Small intestine (tissue), 7 donors: Measurements from ENCODE around the gene SLC22A3. TPM values are rescaled to one million over a fixed set of nuclear protein-coding genes. Genes with fewer than 3 reads are reported as not detected.
"Not testable (repeated sequence)": the region's sequence is repeated elsewhere in the genome, so short reads cannot be mapped to it uniquely, and the experiment has no call there.

Experiments used
- DNase-seq, 2 donors: peaks; one replicate each; pipeline versions ENCODE4 v3.0.0 to v3.0.0-alpha.2; 2013
- FAIRE-seq: peaks from 2 replicates; lab custom pipeline; 2012; peaks lifted over from hg19 to GRCh38; lab: Jason Lieb, UNC
- H3K27ac ChIP-seq, 3 donors: one replicate each; pipeline ENCODE4 v1.5.1; 2013; ENCODE audit warnings: low read length in 2 of 3, mild to moderate bottlenecking in 2 of 3, control low read depth in 1 of 3, inconsistent platforms in 1 of 3, low read depth in 1 of 3, moderate library complexity in 1 of 3
- H3K27me3 ChIP-seq, 3 donors: one replicate each; pipeline ENCODE4 v1.6.1; 2013; ENCODE audit warnings: low read length in 3 of 3, inconsistent platforms in 1 of 3; ENCODE audit not compliant: control insufficient read depth in 3 of 3, insufficient read depth in 3 of 3
- H3K36me3 ChIP-seq, 3 donors: one replicate each; pipeline ENCODE4 v1.6.1; 2013; ENCODE audit warnings: low read length in 3 of 3, inconsistent platforms in 1 of 3, low read depth in 1 of 3, mild to moderate bottlenecking in 1 of 3, moderate library complexity in 1 of 3; ENCODE audit not compliant: control insufficient read depth in 3 of 3, insufficient read depth in 2 of 3
- H3K4me1 ChIP-seq, 3 donors: one replicate each; pipeline ENCODE4 v1.6.1; 2013; ENCODE audit warnings: low read length in 2 of 3, inconsistent platforms in 1 of 3, low read depth in 1 of 3, mild to moderate bottlenecking in 1 of 3, moderate library complexity in 1 of 3; ENCODE audit not compliant: control insufficient read depth in 3 of 3, insufficient read depth in 2 of 3
- H3K4me3 ChIP-seq, 3 donors: one replicate each; pipeline ENCODE4 v1.5.1; 2013; ENCODE audit warnings: low read length in 3 of 3, control low read depth in 1 of 3, inconsistent platforms in 1 of 3, low read depth in 1 of 3, mild to moderate bottlenecking in 1 of 3, moderate library complexity in 1 of 3
- H3K9me3 ChIP-seq, 2 donors: one replicate each; pipeline ENCODE4 v1.6.1; 2013; ENCODE audit warnings: low read depth in 1 of 2, low read length in 1 of 2; ENCODE audit not compliant: control insufficient read depth in 2 of 2, insufficient read depth in 1 of 2
- WGBS, 3 donors: extraction: QIAGEN DNeasy Blood & Tissue Kit; methylation state at CpG; one replicate each; pipeline ENCODE4 v1.1.7; 2013; 5-methylcytosine and 5-hydroxymethylcytosine counted together
- polyA plus RNA-seq, 4 donors: library from polyadenylated mRNA; stranded (reverse) in 3 of 4; unstranded in 1 of 4; fragments of 200-250 nt in 3 of 4; fragments of 120-200 nt in 1 of 4; gene quantifications; one replicate each; pipeline versions ENCODE4 v1.2.1 to v1.2.3, GENCODE V29; 2013
- donor health status: healthy with polysubstance abuse.
- donor health status: control.
- donor health status: control.
- donor health status: Bipolar disorder and iron deficiency.
- donor health status: healthy.

Gene SLC22A3
- polyA plus RNA-seq, 4 donors: 0.67 to 5.6 (median 2.8) TPM

DNA sequence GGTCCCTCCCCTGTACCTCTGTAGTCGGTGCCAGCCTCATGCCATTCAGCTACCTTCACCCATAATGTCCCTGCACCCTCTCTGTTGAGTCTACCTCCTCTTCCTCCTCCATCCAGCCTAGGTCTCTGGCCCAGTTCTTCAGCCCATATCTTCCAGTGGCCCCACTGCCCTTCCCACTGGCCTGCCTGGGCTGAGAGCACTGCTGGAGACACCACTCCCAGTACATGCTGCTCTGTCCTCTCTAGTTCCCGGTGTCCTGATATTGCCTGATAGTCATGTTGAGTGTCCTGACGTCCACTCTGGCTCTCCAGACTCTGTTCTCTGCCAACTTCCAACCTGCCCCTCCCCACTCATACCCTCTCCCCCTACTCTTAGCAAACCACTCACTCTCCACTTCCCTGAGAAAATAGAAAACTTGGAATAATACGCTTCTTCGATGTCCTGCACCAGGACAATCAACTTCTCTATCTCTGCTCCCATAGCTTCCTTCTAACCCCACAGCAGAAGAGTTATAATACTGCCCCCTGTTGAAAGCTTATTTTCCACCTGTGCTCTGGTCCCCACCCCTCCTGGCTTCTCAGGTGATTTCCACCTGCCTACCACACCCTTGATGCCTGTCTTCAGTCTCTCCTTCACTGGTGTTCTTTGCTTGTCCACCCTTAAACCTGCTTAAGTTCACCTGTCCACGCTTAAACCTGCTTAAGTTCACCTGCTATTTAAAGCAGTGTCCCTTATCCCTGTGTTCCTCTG, 19.8 kb downstream of the SLC22A3 start:
- Histone ChIP-seq H3K36me3 (no peaks in the 10 kb centered on the region), H3K27ac (no peak overlapping the region), H3K27me3 (no peaks in the 10 kb centered on the region), H3K4me1 (peaks cover 0 to 3% (median 0%) of the 10 kb centered on the region in 3 donors), H3K4me3 (no peak overlapping the region), H3K9me3 (peaks cover 0 to 7% of the 10 kb centered on the region in 2 donors)
- WGBS, 3 donors: 83 to 93% (median 92%) methylated on average over 6 of the region's 6 CpGs
- FAIRE-seq (no peak), DNase-seq (no peak)

GRCh38 chr6:160368670-160369069, 20.5 kb downstream of the SLC22A3 start:
- H3K36me3 ChIP-seq: no peaks in the 10 kb centered on the region
- no peak overlapping the region for H3K4me3 ChIP-seq
- H3K4me1 ChIP-seq: peaks cover 0 to 3% (median 0%) of the 10 kb centered on the region in 3 donors
- DNase-seq (no peak), FAIRE-seq (no peak)
- no peaks in the 10 kb centered on the region for H3K27me3 ChIP-seq
- no peak overlapping the region for H3K27ac ChIP-seq
- peaks cover 0 to 7% of the 10 kb centered on the region in 2 donors for H3K9me3 ChIP-seq
- 85 to 90% (median 90%) methylated on average over 4 of the region's 4 CpGs for WGBS, 3 donors

DNA sequence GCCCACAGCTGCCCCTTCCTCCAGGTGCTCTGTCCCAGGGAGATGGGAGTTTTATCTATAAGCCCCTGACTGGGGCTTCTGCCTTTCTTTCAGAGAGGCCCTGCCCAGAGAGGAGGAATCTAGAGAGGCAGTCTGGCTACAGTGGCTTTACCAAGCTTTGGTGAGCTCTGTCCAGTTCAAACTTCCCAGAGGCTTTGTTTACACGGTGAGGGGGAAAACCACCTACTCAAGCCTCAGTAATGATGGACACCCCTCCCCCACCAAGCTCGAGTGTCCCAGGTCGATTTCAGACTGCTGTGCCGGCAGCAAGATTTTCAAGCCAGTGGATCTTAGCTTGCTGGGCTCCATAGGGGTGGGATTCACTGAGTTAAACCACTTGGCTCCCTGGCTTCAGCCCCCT, 25.4 kb downstream of the SLC22A3 start:
- H3K36me3 ChIP-seq, H3K27me3 ChIP-seq, H3K9me3 ChIP-seq, H3K4me1 ChIP-seq, H3K27ac ChIP-seq, DNase-seq, FAIRE-seq, H3K4me3 ChIP-seq: not testable (repeated sequence)
- WGBS, 3 donors: 69 to 87% (median 76%) methylated on average over 4 of the region's 4 CpGs

- H3K4me3 ChIP-seq: no peak overlapping the region
- H3K27ac ChIP-seq: no peak overlapping the region
- 67 to 93% (median 88%) methylated on average over 3 of the region's 3 CpGs for WGBS, 3 donors
- no peaks in the 10 kb centered on the region for H3K4me1 ChIP-seq
- peaks cover 0 to 1% of the 10 kb centered on the region in 2 donors for H3K9me3 ChIP-seq
- FAIRE-seq: no peak
- no peaks in the 10 kb centered on the region for H3K27me3 ChIP-seq
- no peak for DNase-seq
- no peaks in the 10 kb centered on the region for H3K36me3 ChIP-seq
Observed at GRCh38 chr6:160374836-160375560, 26.8 kb downstream of the SLC22A3 start.

- H3K9me3 ChIP-seq: no peaks in the 10 kb centered on the region
- H3K36me3 ChIP-seq: no peaks in the 10 kb centered on the region
- no peak overlapping the region for H3K27ac ChIP-seq
- no peak for FAIRE-seq
- 92 to 95% (median 92%) methylated on average over 2 of the region's 2 CpGs for WGBS, 3 donors
- no peak for DNase-seq
- no peak overlapping the region for H3K4me3 ChIP-seq
- no peaks in the 10 kb centered on the region for H3K27me3 ChIP-seq
- H3K4me1 ChIP-seq: no peaks in the 10 kb centered on the region
Observed at GRCh38 chr6:160375561-160375949, 27.4 kb downstream of the SLC22A3 start.

DNA sequence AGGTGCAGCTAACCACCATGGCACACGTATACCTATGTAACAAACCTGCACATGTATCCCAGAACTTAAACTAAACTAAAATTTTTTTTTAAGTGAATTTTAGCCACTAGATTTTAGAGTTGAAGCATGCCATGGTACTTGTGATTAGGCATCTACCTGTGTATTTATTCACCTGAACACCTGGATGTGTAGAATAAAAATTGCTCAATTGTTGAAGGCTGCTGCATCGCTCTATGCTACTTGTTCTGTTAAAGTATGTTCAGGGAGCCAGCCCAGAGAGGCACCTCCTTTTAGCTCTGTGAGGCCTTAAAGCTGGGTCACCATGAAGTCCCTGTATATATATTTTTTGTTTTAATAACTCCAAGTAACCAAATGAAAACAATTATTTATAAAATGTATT, 28.3 kb downstream of the SLC22A3 start:
- Histone ChIP-seq H3K9me3 (no peaks in the 10 kb centered on the region), H3K4me3 (no peak overlapping the region), H3K36me3 (no peaks in the 10 kb centered on the region), H3K27ac (no peak overlapping the region), H3K4me1 (no peaks in the 10 kb centered on the region), H3K27me3 (no peaks in the 10 kb centered on the region)
- DNase-seq: no peak
- no peak for FAIRE-seq
- 91 to 100% (median 97%) methylated on average over 2 of the region's 2 CpGs for WGBS, 3 donors

DNA sequence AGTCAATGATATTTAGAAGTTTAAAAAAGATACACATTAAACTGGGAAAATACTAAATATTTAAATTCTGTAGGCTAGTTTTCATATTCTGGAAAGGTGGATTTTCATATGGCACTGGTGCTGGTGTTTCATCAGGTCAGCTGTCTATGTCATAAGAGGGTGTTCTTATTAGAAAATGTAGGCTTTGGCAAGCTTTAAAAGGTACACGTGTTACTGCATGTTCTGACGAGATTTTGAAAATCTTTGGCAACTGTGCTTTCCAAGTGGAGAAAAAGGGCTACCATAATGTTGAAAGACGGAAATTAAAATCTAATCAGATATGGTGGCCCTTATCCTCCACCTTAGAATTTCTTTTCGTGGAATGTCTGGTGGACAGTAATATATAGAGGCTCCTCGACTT, 30.0 kb downstream of the SLC22A3 start:
- Histone ChIP-seq H3K4me1 (no peaks in the 10 kb centered on the region), H3K4me3 (no peak overlapping the region), H3K9me3 (peaks cover 0 to 10% of the 10 kb centered on the region in 2 donors), H3K27me3 (no peaks in the 10 kb centered on the region), H3K36me3 (no peaks in the 10 kb centered on the region), H3K27ac (no peak overlapping the region)
- WGBS, 3 donors: 79 to 93% (median 81%) methylated on average over 5 of the region's 5 CpGs
- no peak for DNase-seq
- FAIRE-seq: no peak

DNA sequence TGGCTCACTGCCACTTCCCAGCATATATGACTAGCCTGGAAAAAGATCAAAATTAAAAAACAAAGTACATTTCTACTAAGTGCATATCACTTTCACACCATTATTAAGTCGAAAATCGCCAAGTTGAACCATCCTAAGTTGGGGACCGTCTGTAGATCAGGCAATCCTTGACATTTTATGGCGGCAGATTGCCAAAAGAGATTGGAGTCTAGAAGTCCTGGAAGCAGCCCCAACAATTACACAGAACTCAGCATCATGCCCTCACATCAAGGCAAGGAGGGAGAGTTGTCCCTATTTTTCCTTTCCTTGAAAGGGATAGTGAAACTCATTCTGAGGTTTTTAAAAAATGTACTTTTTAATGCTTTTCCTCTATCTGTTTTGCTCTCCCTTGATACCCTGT, 30.7 kb downstream of the SLC22A3 start:
- H3K27me3 ChIP-seq: no peaks in the 10 kb centered on the region
- H3K4me1 ChIP-seq: no peaks in the 10 kb centered on the region
- no peak for FAIRE-seq
- H3K27ac ChIP-seq: no peak overlapping the region
- WGBS, 3 donors: 63 to 71% (median 65%) methylated on average over 4 of the region's 4 CpGs
- H3K36me3 ChIP-seq: no peaks in the 10 kb centered on the region
- peaks cover 0 to 10% of the 10 kb centered on the region in 2 donors for H3K9me3 ChIP-seq
- H3K4me3 ChIP-seq: no peak overlapping the region
- DNase-seq: no peak
